ENCODE results near the gene POLR2E. TPM values are rescaled to one million over a fixed set of nuclear protein-coding genes. Genes with fewer than 3 reads are reported as not detected.

The POLR2E gene
- total and polyA plus RNA-seq, 2 of the 13 experiments (the other 11 are each of a cell fraction or from before 2014, with no cell fraction given): 140 to 272 TPM

GRCh38 chr19:1098177-1099051, 3.2 kb upstream of the POLR2E start (continued):
- TF ChIP-seq ZNF160 (CRISPR knock-in tag; IDR thresholded peaks at IDR 0.05) (no peak), ZBTB7A (CRISPR knock-in tag; IDR thresholded peaks at IDR 0.05) (peak; percentile 29; the same call in 1 of the 2 replicates), KAT7 (CRISPR knock-in tag; IDR thresholded peaks at IDR 0.05; ENCODE audit: borderline replicate concordance) (no peak; the same call in 1 of the 2 replicates), ZNF674 (CRISPR knock-in tag; IDR thresholded peaks at IDR 0.05; ENCODE audit: low read depth) (no peak), ZNF280D (CRISPR knock-in tag; IDR thresholded peaks at IDR 0.05) (peak; percentile 7; the same call in 1 of the 2 replicates), ZNF747 (CRISPR knock-in tag; IDR thresholded peaks at IDR 0.05; ENCODE audit: borderline replicate concordance) (peak; percentile 91), ZNF510 (CRISPR knock-in tag; IDR thresholded peaks at IDR 0.05; ENCODE audit: low read depth) (0 out of 2 replicates have a peak, but pooled peaks have one; percentile 25), ZFP1 (CRISPR knock-in tag; IDR thresholded peaks at IDR 0.05) (no peak), SOX13 (IDR thresholded peaks at IDR 0.05) (0 out of 2 replicates have a peak, but pooled peaks have one; percentile 29), SOX13 (CRISPR knock-in tag; conservative IDR thresholded peaks at IDR 0.05 in 1 of 2, IDR thresholded peaks at IDR 0.05 in 1 of 2) (no peak; a peak in 3 of 4 replicates), RAD51 (IDR thresholded peaks at IDR 0.05; ENCODE audit: borderline replicate concordance) (peak; percentile 69), ZNF713 (CRISPR knock-in tag; IDR thresholded peaks at IDR 0.05) (no peak), ZNF329 (CRISPR knock-in tag; IDR thresholded peaks at IDR 0.05; ENCODE audit: low read depth) (no peak), HMGA1 (CRISPR knock-in tag; conservative IDR thresholded peaks at IDR 0.05) (no peak), EEA1 (CRISPR knock-in tag; IDR thresholded peaks at IDR 0.05; ENCODE audit: borderline replicate concordance) (no peak; the same call in 1 of the 2 replicates), IKZF4 (CRISPR knock-in tag; IDR thresholded peaks at IDR 0.05; ENCODE audit: borderline replicate concordance, low read depth, not compliant biosample characterization) (no peak), ARNTL (CRISPR knock-in tag; IDR thresholded peaks at IDR 0.05) (peak; percentile 91), HNRNPK (IDR thresholded peaks at IDR 0.05; ENCODE audit: low read depth, low read length, poor library complexity, severe bottlenecking) (no peak), TGIF2 (CRISPR knock-in tag; IDR thresholded peaks at IDR 0.05) (no peak)
- TF ChIP-seq, protein P1, sequence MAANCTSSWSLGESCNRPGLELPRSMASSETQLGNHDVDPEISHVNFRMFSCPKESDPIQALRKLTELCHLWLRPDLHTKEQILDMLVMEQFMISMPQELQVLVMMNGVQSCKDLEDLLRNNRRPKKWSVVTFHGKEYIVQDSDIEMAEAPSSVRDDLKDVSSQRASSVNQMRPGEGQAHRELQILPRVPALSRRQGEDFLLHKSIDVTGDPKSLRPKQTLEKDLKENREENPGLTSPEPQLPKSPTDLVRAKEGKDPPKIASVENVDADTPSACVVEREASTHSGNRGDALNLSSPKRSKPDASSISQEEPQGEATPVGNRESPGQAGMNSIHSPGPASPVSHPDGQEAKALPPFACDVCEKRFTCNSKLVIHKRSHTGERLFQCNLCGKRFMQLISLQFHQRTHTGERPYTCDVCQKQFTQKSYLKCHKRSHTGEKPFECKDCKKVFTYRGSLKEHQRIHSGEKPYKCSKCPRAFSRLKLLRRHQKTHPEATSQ (CRISPR knock-in tag; IDR thresholded peaks at IDR 0.05; ENCODE audit: borderline replicate concordance): peak; percentile 59; the same call in 1 of the 2 replicates
- TF ChIP-seq, protein P2, sequence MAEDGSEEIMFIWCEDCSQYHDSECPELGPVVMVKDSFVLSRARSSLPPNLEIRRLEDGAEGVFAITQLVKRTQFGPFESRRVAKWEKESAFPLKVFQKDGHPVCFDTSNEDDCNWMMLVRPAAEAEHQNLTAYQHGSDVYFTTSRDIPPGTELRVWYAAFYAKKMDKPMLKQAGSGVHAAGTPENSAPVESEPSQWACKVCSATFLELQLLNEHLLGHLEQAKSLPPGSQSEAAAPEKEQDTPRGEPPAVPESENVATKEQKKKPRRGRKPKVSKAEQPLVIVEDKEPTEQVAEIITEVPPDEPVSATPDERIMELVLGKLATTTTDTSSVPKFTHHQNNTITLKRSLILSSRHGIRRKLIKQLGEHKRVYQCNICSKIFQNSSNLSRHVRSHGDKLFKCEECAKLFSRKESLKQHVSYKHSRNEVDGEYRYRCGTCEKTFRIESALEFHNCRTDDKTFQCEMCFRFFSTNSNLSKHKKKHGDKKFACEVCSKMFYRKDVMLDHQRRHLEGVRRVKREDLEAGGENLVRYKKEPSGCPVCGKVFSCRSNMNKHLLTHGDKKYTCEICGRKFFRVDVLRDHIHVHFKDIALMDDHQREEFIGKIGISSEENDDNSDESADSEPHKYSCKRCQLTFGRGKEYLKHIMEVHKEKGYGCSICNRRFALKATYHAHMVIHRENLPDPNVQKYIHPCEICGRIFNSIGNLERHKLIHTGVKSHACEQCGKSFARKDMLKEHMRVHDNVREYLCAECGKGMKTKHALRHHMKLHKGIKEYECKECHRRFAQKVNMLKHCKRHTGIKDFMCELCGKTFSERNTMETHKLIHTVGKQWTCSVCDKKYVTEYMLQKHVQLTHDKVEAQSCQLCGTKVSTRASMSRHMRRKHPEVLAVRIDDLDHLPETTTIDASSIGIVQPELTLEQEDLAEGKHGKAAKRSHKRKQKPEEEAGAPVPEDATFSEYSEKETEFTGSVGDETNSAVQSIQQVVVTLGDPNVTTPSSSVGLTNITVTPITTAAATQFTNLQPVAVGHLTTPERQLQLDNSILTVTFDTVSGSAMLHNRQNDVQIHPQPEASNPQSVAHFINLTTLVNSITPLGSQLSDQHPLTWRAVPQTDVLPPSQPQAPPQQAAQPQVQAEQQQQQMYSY (CRISPR knock-in tag; IDR thresholded peaks at IDR 0.05): peak; percentile 63; the same call in 1 of the 2 replicates
